CD14-positive monocyte (primary cell): ENCODE data around the gene WFDC1. TPM values are rescaled to one million over a fixed set of nuclear protein-coding genes. Genes with fewer than 3 reads are reported as not detected.
A peak's percentile ranks its signal among the peaks of the same experiment; 100 is the strongest.

Experiments
- DNase-seq, 3 donors: peaks; one replicate each; pipeline ENCODE4 v3.0.0-alpha.2; 2011 to 2022
- H2AFZ ChIP-seq: 2 replicates; pipeline ENCODE4 v1.6.0; 2012; ENCODE audit warnings: mild to moderate bottlenecking, low read depth, low read length, inconsistent platforms; ENCODE audit not compliant: insufficient read depth, poor library complexity, severe bottlenecking
- H3K27ac ChIP-seq, 2 donors: 1 replicate in 1 of 2; 2 replicates in 1 of 2; pipeline ENCODE4 v1.5.1; 2012 to 2013; ENCODE audit warnings: low read length in 2 of 2, control low read depth in 1 of 2, inconsistent platforms in 1 of 2, low read depth in 1 of 2, mild to moderate bottlenecking in 1 of 2
- H3K27me3 ChIP-seq, 2 donors: one replicate each; pipeline versions ENCODE4 v1.6.0 to v1.6.1; 2011 to 2013; ENCODE audit warnings: low read length in 2 of 2; ENCODE audit not compliant: control insufficient read depth in 2 of 2, insufficient read depth in 2 of 2
- H3K36me3 ChIP-seq, 2 donors: replicated peaks in 1 of 2; 1 replicate in 1 of 2; 2 replicates in 1 of 2; pipeline versions ENCODE4 v1.5.1 to v1.6.1; 2012 to 2013; ENCODE audit warnings: low read length in 2 of 2, control low read depth in 1 of 2, inconsistent platforms in 1 of 2, mild to moderate bottlenecking in 1 of 2; ENCODE audit not compliant: insufficient read depth in 2 of 2, control insufficient read depth in 1 of 2
- H3K4me1 ChIP-seq, 2 donors: 1 replicate in 1 of 2; 2 replicates in 1 of 2; pipeline versions ENCODE4 v1.5.1 to v1.6.1; 2012 to 2013; ENCODE audit warnings: low read length in 2 of 2, control low read depth in 1 of 2, inconsistent platforms in 1 of 2, mild to moderate bottlenecking in 1 of 2, moderate library complexity in 1 of 2; ENCODE audit not compliant: insufficient read depth in 2 of 2, control insufficient read depth in 1 of 2
- H3K4me2 ChIP-seq: replicated peaks from 2 replicates; pipeline ENCODE3; 2012; ENCODE audit warnings: low read length, moderate library complexity, mild to moderate bottlenecking; ENCODE audit not compliant: poor library complexity, severe bottlenecking; ENCODE audit errors: extremely low read depth
- H3K4me3 ChIP-seq, 3 experiments: fragments of 200-600 bp in 1 of 3; sonication (generic) in 1 of 3; replicated peaks in 1 of 3; 1 replicate in 2 of 3; 2 replicates in 1 of 3; pipeline ENCODE4 v1.5.1; 2011 to 2013; ENCODE audit warnings: low read length in 3 of 3, mild to moderate bottlenecking in 3 of 3, control low read depth in 2 of 3, low read depth in 2 of 3, inconsistent platforms in 1 of 3, moderate library complexity in 1 of 3
- H3K79me2 ChIP-seq: 2 replicates; pipeline ENCODE4 v1.6.0; 2012; ENCODE audit warnings: mild to moderate bottlenecking, control low read depth, inconsistent platforms, low read length, moderate library complexity; ENCODE audit not compliant: insufficient read depth
- H3K9ac ChIP-seq: 2 replicates; pipeline ENCODE4 v1.6.0; 2017; ENCODE audit warnings: low read length, mild to moderate bottlenecking; ENCODE audit not compliant: insufficient read depth, poor library complexity, severe bottlenecking
- H3K9me3 ChIP-seq, 2 donors: replicated peaks in 1 of 2; 1 replicate in 1 of 2; 2 replicates in 1 of 2; pipeline versions ENCODE4 v1.5.1 to v1.6.1; 2012 to 2013; ENCODE audit warnings: low read length in 2 of 2, control low read depth in 1 of 2; ENCODE audit not compliant: control insufficient read depth in 1 of 2, insufficient read depth in 1 of 2
- H4K20me1 ChIP-seq: 2 replicates; pipeline ENCODE4 v1.6.0; 2012; ENCODE audit warnings: mild to moderate bottlenecking, low read length, control low read depth, moderate library complexity; ENCODE audit not compliant: insufficient read depth
- H3K27ac Mint-ChIP-seq, 7 donors: one replicate each; pipeline ENCODE4 v1.8.0; 2020; ENCODE audit warnings: mild to moderate bottlenecking in 7 of 7, mixed read lengths in 7 of 7, moderate library complexity in 6 of 7, inconsistent platforms in 2 of 7
- H3K27me3 Mint-ChIP-seq, 3 donors: one replicate each; pipeline ENCODE4 v1.8.0; 2021 to 2022; ENCODE audit warnings: low read depth in 3 of 3, mild to moderate bottlenecking in 3 of 3, mixed read lengths in 3 of 3, moderate library complexity in 3 of 3, inconsistent platforms in 1 of 3
- H3K36me3 Mint-ChIP-seq, 2 donors: one replicate each; pipeline ENCODE4 v1.8.0; 2020; ENCODE audit warnings: mixed read lengths in 2 of 2, inconsistent platforms in 1 of 2, mild to moderate bottlenecking in 1 of 2
- H3K4me1 Mint-ChIP-seq: one replicate; pipeline ENCODE4 v1.8.0; 2020; ENCODE audit warnings: mild to moderate bottlenecking, mixed read lengths
- H3K4me3 Mint-ChIP-seq, 2 donors: one replicate each; pipeline ENCODE4 v1.8.0; 2020; ENCODE audit warnings: mild to moderate bottlenecking in 2 of 2, mixed read lengths in 2 of 2, moderate library complexity in 1 of 2
- H3K9me3 Mint-ChIP-seq, 7 donors: one replicate each; pipeline ENCODE4 v1.8.0; 2020 to 2022; ENCODE audit warnings: mixed read lengths in 7 of 7, mild to moderate bottlenecking in 6 of 7, moderate library complexity in 6 of 7, inconsistent platforms in 2 of 7
- WGBS: methylation state at CpG from one replicate; pipeline ENCODE4 v1.1.5; 2013; ENCODE audit warnings: missing lambda C conversion rate; ENCODE audit not compliant: insufficient coverage; 5-methylcytosine and 5-hydroxymethylcytosine counted together
- intact Hi-C, 2 donors: fragments of 100-400 bp; cut with micrococcal nuclease; formaldehyde crosslinking; loops; one replicate each; pipeline versions ENCODE4 v1.15.0 to v1.15.1; 2023
- polyA plus RNA-seq, 3 donors: library from polyadenylated mRNA; depleted of rRNA in 1 of 3; unstranded in 2 of 3; stranded (reverse) in 1 of 3; fragments of 300-500 nt in 2 of 3; fragments of >200 nt in 1 of 3; fragmentation: Illumina TruSeq in 2 of 3; gene quantifications; 1 replicate in 2 of 3; 2 replicates in 1 of 3; pipeline ENCODE4 v1.2.3, GENCODE V29; 2012 to 2021
- TF ChIP-seq, protein P1 (sequence below): fragments of 200-600 bp; IDR thresholded peaks from one replicate; pipeline ENCODE4 v1.8.0; 2022; ENCODE audit warnings: antibody characterized with exemption, mild to moderate bottlenecking

The WFDC1 gene
- polyA plus RNA-seq, 3 donors: not detected

DNA sequence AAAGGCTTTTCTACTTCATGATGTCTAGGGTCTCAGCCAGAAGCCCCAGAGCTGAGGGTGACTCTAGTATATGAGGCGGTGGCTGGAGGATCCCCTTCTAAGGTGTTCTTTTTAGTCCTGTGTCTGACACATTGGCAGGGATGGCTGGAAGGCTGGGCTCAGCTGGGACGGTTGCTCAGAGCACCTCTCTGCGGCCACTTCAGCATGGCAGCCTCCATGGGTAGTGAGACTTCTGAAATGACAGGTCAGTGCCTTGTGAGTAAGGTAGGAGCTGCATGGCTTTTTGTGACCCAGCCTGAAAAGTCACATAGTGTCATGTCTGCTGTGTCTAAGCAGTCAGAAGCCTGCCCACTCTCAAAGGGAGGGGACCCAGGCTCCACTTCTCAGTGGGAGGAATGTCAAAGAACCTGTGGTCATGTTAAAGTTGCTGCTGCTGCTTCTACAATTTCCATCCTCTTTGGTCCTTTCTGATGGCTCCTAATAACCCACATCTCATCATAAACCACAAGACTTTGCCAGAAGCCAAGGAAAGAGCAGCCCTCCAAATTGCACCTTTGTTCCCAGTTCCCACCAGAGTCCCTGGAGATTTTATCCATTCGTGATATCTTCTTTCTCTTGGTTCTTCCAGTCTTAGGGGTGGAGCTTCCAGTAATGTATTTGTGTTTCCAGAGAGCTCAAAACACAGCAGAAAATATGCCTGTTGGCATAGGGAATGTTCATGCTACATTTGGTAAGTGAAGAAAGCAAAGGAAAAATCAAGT is 39.4 kb upstream of the WFDC1 start:
- TF ChIP-seq, protein P1, sequence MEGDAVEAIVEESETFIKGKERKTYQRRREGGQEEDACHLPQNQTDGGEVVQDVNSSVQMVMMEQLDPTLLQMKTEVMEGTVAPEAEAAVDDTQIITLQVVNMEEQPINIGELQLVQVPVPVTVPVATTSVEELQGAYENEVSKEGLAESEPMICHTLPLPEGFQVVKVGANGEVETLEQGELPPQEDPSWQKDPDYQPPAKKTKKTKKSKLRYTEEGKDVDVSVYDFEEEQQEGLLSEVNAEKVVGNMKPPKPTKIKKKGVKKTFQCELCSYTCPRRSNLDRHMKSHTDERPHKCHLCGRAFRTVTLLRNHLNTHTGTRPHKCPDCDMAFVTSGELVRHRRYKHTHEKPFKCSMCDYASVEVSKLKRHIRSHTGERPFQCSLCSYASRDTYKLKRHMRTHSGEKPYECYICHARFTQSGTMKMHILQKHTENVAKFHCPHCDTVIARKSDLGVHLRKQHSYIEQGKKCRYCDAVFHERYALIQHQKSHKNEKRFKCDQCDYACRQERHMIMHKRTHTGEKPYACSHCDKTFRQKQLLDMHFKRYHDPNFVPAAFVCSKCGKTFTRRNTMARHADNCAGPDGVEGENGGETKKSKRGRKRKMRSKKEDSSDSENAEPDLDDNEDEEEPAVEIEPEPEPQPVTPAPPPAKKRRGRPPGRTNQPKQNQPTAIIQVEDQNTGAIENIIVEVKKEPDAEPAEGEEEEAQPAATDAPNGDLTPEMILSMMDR: no peak
- 90% methylated on average over 3 of the region's 4 CpGs for WGBS
- Mint-ChIP-seq H3K27me3 (peaks cover 15 to 23% (median 21%) of the 10 kb centered on the region in 3 donors), H3K27ac (peak overlapping the region in 1 of 7 donors; percentile 39), H3K36me3 (no peaks in the 10 kb centered on the region), H3K9me3 (peaks cover 3 to 21% (median 7%) of the 10 kb centered on the region in 7 donors), H3K4me1 (no peaks in the 10 kb centered on the region), H3K4me3 (no peak overlapping the region)
- H3K9me3 ChIP-seq: peaks cover 0 to 3% of the 10 kb centered on the region in 2 donors
- no peak overlapping the region for H3K4me2 ChIP-seq
- intact Hi-C loops: no loop called here
- no peaks in the 10 kb centered on the region for H4K20me1 ChIP-seq
- H3K36me3 ChIP-seq: no peaks in the 10 kb centered on the region
- no peak overlapping the region for H2AFZ ChIP-seq
- DNase-seq: no peak
- no peak overlapping the region for H3K9ac ChIP-seq
- H3K4me1 ChIP-seq: no peaks in the 10 kb centered on the region
- H3K4me3 ChIP-seq: no peak overlapping the region
- peaks cover 0 to 5% of the 10 kb centered on the region in 2 donors for H3K27me3 ChIP-seq
- H3K79me2 ChIP-seq: no peaks in the 10 kb centered on the region
- no peak overlapping the region for H3K27ac ChIP-seq

DNA sequence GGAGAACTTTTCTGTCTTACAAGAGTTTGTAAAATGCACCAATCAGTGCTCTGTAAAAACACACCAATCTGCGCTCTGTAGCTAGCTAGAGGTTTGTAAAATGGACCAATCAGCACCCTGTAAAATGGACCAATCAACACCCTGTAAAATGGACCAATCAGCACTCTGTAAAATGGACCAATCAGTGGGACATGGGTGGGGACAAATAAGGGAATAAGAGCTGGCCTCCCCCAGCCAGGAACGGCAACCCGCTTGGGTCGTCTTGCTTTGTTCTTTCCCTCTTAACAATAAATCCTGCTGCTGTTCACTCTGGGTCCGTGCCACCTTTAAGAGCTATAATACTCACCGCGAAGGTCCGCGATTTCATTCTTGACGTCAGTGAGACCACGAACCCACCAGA is 36.4 kb upstream of the WFDC1 start:
- Histone ChIP-seq H3K27me3 (peaks cover 0 to 5% of the 10 kb centered on the region in 2 donors), H3K79me2 (no peaks in the 10 kb centered on the region), H2AFZ (no peak overlapping the region), H3K4me2 (no peak overlapping the region), H4K20me1 (no peaks in the 10 kb centered on the region), H3K36me3 (no peaks in the 10 kb centered on the region), H3K4me1 (no peaks in the 10 kb centered on the region), H3K4me3 (no peak overlapping the region), H3K27ac (no peak overlapping the region), H3K9ac (no peak overlapping the region), H3K9me3 (peaks cover 0 to 3% of the 10 kb centered on the region in 2 donors)
- no peak overlapping the region for H3K27ac Mint-ChIP-seq
- H3K27me3 Mint-ChIP-seq: peaks cover 10 to 14% (median 10%) of the 10 kb centered on the region in 3 donors
- TF ChIP-seq, protein P1: no peak
- DNase-seq: no peak
- H3K9me3 Mint-ChIP-seq: peaks cover 3 to 21% (median 7%) of the 10 kb centered on the region in 7 donors
- 97% methylated on average over 5 of the region's 11 CpGs for WGBS
- no peaks in the 10 kb centered on the region for H3K4me1 Mint-ChIP-seq
- H3K36me3 Mint-ChIP-seq: no peaks in the 10 kb centered on the region
- H3K4me3 Mint-ChIP-seq: no peak overlapping the region
- intact Hi-C loops: no loop called here
